LNCAP (cell line): ENCODE measurements around the gene MAP2K5.

Experiments
- TF ChIP-seq, protein P1 (sequence below): fragments of 450-650 bp; IDR thresholded peaks from 2 replicates; pipeline ENCODE4 v1.5.1; 2017; ENCODE audit warnings: mild to moderate bottlenecking

MAP2K5 gene

GRCh38 chr15:67547064-67547463, 4.6 kb downstream of the MAP2K5 start:
- TF ChIP-seq, protein P1, sequence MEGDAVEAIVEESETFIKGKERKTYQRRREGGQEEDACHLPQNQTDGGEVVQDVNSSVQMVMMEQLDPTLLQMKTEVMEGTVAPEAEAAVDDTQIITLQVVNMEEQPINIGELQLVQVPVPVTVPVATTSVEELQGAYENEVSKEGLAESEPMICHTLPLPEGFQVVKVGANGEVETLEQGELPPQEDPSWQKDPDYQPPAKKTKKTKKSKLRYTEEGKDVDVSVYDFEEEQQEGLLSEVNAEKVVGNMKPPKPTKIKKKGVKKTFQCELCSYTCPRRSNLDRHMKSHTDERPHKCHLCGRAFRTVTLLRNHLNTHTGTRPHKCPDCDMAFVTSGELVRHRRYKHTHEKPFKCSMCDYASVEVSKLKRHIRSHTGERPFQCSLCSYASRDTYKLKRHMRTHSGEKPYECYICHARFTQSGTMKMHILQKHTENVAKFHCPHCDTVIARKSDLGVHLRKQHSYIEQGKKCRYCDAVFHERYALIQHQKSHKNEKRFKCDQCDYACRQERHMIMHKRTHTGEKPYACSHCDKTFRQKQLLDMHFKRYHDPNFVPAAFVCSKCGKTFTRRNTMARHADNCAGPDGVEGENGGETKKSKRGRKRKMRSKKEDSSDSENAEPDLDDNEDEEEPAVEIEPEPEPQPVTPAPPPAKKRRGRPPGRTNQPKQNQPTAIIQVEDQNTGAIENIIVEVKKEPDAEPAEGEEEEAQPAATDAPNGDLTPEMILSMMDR, result no peak

DNA sequence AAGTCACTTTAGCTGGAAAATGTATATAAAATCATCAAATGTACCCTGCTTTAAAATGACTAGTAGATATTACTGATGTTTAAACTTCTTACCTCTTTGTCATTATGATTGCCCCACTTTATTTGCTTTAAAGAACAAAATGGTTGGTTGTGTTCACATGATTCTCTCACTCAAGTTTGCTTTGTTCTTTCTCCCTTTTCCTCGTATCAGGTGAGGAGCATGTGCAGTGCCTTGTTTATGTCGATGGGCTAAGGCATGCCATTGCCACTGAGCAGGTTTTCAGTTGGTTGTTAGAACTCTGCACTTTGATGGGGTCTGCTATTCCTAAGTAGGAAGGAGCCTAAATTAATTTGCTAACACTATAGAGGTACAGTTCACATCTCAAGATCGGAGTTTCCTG, 5.3 kb downstream of the MAP2K5 start:
- TF ChIP-seq, protein P1, result no peak

- TF ChIP-seq, protein P1, result no peak
These were observed 5.8 kb downstream of the MAP2K5 start for GRCh38 chr15:67548236-67548852.

DNA sequence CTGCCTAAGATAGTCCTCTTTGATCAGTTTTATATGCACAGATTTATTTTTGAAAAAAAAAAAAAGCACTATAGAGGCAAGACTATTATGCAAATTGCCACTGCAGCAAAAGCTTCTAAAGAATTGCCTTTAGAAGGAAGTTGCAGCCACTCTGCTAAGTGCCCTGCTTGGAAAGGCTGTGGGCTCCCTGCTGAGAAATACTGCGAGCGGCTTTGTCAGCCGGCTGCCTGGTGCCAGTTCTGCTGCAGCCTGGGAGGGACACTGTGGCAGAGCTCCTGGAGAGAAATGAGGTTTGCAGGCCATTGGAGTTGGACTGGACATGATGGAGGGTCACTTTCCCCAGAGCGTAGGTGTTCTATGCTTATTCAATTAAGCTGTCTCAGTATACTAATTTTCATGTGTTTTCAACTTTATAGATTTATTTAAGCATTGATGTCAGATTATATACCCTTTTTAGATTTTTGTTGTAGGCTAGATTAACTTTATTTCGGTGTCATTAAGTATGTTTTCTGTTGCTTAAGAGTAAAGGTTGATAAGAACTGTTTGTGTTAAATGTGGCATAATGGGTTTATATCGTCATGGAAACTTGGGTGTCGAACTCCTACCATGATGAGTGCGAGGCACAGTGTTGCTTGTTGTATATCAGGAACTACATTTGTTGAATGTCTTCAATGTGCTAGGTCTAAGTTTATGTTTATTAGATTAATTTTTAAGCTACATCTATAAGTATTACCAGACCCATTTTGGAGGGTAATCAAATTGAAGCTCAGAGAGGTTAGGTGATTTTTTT, 6.6 kb downstream of the MAP2K5 start:
- TF ChIP-seq, protein P1, result no peak

- TF ChIP-seq, protein P1, result no peak
These were observed 7.2 kb downstream of the MAP2K5 start for GRCh38 chr15:67549736-67550135.

DNA sequence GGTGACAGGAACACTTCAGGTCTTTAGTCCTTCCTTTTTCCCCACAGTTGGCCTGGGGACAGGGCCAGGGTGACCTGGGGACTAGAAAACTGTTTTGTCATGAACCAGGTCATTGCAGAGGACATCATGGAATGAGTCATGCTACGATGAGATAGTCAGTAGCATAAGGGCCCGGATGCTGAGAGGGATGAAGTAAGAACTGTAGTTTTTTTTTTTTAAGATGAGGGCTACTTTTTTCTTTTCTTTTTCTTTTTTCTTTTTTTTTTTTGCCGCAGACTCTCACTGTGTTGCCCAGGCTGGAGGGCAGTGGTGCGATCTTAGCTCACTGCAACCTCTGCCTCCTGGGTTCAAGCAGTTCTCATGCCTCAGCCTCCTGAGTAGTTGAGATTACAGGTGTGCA, 8.0 kb downstream of the MAP2K5 start:
- TF ChIP-seq, protein P1, result no peak

DNA sequence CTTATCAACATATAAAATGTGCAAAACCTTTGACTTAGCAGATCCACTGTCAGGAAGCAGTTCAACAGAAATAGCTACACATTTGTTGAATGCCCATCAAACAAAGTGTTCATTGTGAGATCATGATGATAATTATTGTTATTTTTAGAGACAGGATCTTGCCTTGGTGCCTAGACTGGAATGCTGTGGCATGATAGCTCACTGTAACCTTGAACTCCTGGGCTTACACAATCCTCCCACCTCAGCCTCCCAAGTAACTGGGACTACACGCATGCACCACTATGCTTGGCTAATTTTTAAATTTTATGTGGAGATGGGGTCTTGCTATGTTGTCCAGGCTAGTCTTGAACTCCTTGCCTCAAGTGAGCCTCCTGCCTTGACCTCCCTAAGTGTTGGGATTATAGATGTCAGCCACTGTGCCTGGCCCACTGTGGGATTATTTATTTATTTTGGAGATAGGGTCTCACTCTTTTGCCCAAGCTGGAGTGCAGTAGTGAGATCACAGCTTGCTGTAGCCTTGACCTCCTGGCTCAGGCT, 8.8 kb downstream of the MAP2K5 start:
- TF ChIP-seq, protein P1, result no peak
